HUDEP-2 (cell line): ENCODE measurements around the gene RCBTB1.

Experiments
- DNase-seq, 76 experiments: peaks; one replicate each; lab custom pipeline; 2025; ENCODE audit not compliant: unreplicated experiment in 76 of 76; lab: John Stamatoyannopoulos, UW

The RCBTB1 gene

GRCh38 chr13:49563516-49563915, 21.8 kb downstream of the RCBTB1 start:
- no peak for DNase-seq

DNA sequence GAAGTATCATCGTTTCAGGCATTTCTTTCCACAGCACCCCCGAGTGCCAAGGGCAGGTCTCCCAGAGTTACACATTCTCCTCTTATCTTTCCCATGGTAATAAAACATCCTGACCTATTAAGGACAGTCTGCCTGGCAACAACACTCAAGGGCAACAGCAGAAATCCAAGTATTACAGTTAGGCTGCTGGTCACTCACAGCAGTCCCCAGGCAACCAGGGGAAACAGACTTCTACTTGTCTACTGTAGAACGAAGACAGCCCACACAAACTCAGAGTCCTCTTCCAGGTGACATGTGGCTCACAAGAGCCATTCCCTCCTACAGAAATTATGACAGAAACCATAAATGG, 24.3 kb downstream of the RCBTB1 start:
- DNase-seq: no peak

DNA sequence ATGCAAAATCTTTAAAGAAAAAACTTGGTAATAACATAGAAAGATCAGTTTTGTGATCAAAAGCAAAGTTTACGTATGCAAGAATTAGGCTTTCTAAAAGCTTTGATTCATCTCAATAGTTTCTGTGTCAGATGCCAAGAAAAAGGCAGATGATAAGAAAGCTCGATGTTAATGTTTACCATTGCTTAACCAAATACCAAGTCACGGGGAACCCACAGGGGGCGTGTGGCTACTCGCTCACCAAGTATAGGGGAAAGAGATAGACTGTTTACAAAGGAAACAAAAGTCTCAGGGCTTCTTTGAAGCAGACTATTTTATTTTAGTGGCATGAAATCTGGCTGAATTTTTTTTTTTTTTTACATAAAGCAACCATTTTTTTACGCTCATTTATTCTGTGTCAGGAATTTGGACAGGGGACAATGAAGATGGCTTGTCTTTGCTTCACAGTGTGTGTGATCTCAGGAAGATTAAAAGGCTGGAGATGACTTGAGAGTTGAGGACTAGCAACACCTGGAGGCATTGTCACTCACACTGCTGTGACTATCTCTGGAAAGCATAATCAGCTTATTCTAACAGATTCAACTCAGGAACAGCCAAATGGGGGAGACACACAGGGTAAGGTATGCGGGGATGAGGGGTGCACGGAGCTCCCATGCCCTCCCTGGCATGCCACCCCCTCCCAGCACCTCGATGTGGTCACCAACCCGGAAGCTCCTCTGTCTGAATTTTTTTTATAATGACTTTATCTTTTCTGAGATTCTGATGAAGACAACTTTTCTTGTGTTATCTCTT, 24.9 kb downstream of the RCBTB1 start:
- no peak for DNase-seq

- no peak for DNase-seq
Measured at GRCh38 chr13:49559006-49559405, 26.4 kb downstream of the RCBTB1 start.

DNA sequence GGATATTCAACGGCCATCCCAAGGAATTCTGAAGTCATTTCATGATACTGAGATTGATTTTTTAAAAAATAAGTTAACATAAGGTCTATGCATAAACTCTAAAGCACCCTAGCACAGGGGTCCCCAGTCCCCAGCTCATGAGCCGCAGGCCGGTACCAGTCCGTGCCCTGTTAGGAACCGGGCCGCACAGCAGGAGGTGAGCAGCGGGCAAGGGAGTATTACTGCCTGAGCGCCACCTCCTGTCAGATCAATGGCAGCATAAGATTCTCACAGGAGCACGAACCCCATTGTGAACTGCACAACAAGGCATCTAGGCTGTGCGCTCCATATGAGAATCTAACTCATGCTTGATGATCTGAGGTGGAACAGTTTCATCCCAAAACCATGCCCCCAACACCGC, 31.0 kb downstream of the RCBTB1 start:
- no peak for DNase-seq

DNA sequence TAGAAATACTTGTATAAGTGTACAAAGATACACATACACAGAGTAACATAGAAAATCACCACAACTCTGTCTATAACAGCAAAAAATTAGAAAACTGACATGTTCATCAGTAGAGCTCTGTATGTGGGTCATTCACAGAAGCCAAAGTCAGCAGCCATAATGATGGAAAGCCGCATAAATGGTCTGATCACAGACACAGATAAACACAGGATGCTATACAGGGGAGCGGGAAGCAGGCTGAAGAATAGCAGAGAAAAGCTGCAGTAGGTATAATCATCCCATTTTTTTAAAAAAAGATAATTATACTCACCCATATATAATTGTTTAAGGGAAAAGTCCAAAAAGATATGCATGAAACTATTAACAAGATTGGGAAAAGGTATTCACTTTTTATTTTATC, 31.5 kb downstream of the RCBTB1 start:
- no peak for DNase-seq

DNA sequence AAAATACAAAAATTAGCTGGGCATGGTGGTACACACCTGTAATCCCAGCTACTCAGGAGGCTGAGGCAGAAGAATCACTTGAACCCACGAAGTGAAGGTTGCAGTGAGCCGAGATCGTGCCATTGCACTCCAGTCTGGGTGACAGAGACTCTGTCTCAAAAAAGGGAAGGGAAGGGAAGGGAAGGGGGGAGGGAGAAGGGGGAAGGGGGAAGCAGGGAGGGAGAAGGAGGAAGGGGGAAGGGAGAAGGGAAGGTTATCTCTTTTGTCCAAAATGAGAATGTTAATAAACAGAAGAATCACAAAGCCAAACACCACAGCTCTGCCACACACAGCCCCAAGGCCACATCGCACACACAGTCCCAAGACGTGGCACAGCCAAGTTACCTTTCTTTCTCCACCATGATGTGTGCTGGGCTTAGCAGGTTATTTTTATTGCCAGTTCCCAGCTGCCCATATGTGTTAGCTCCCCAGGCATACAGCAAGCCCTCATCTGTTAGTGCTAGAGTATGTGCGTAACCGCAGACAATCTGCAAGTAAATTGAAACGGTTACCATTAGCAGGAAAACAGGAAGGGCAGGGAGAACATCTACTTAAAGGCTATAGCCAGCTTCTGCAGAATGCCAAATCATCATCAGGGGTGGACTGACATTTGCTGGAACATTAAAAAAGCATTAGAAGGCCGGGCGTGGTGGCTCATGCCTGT, 34.3 kb downstream of the RCBTB1 start:
- DNase-seq: no peak

DNA sequence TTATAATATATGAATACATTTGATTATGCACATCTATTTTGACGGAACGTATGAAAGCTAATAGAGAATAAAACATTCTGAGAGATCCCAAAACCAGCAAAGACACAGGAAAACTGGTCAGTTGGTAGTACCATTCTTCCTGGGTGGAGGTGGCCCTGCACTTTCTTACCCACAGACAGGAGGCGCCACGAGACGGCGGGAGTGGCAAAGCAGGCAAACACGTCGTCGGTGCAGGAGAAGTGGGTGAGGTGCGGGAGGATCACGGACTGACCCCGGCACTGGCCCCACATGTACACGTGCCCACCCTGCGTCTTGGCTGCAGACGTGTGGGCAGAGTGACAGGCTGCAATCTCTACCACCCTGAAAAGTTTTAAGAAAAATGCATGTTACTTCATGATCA, 36.1 kb downstream of the RCBTB1 start:
- no peak for DNase-seq

- no peak for DNase-seq
Measured at GRCh38 chr13:49546561-49546960, 38.8 kb downstream of the RCBTB1 start.

- no peak for DNase-seq
Measured at GRCh38 chr13:49545661-49546060, 39.7 kb downstream of the RCBTB1 start.

DNA sequence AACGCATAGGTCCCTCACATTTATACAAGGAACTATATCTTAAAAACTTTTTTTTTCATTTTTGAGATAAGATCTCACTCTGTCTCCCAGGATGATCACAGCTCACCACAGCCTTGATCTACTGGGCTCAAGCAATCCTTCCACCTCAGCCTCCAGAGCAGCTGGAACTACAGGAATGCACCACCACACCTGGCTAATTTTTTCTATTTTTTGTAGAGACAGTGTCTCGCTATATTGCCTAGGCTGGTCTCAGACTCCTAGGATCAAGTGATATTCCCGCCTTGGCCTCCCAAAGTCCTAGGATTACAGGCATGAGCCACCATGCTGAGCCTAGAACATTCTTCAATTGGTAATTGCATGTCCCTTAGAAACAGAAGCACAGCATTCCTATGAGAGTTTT, 41.7 kb downstream of the RCBTB1 start:
- no peak for DNase-seq

DNA sequence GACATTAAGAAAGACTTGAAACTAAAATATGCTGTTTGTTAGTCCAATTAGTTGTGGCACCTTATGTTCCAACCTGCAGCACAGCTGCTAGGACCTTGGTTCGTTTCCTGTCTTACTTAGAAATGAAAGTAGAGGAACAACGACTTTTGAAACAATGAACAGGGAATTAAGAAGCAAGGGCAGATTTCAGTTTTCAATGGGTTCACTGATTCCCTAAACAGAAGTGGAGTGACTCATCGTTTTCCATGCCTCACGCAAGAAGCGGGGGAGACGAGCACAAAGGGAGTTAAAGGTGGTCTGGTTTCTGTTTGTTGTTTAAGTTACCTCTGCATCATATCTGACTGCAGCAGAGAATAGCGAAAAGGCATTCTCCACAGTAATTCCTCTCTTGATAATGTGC, 44.8 kb downstream of the RCBTB1 start:
- no peak for DNase-seq

- no peak for DNase-seq
Measured at GRCh38 chr13:49539746-49540145, 45.6 kb downstream of the RCBTB1 start.

- no peak for DNase-seq
Measured at GRCh38 chr13:49539313-49539712, 46.0 kb downstream of the RCBTB1 start.

DNA sequence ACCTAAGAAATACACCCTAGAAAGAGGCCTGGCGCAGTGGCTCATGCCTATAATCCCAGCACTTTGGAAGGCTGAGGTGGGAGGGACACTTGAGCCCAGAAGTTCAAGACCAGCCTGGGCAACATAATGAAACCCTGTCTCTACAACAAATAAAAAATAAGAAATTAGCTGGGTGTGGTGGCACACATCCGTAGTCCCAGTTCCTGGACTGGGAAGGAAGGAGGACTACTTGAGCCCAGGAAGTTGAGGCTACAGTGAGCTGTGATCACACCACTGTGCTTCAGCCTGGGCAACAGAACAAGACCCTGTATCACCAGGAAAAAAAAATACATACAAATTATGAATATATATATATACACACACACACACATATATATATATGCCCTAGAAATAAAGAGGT, 47.0 kb downstream of the RCBTB1 start:
- no peak for DNase-seq

GRCh38 chr13:49536144-49536873, 49.0 kb downstream of the RCBTB1 start:
- no peak for DNase-seq

DNA sequence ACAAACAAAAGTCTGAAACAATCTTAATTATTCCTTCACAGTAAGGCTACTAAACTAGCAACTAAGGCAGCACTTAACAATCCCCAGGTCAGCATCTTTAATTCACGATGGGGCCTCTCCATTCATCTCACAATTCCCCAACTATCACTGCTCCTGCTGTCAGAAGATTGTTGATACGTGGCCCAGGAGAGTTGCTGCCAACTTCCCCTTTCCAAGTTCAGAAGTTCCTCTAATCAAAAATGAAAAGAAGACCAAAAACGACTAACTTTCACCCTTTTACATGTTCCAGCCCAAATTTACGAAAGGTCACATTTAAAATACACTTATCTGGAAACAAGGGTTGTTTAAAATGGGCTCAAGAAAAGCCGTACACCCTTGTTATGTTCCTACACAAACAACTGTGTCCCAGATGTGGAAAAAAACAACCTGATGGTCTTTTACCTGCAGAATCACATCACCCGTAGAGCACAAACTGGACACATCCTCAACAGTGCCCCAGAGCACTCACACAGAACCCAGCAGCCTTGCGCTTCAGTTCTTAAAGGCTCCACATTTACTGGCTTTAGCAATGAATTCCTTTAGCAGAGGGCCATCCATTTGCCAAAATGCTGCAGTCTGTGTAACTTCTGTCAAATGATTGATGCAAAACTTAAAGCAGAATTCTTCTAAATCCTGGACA, 51.6 kb downstream of the RCBTB1 start:
- no peak for DNase-seq

GRCh38 chr13:49533011-49533410, 52.3 kb downstream of the RCBTB1 start:
- no peak for DNase-seq

DNA sequence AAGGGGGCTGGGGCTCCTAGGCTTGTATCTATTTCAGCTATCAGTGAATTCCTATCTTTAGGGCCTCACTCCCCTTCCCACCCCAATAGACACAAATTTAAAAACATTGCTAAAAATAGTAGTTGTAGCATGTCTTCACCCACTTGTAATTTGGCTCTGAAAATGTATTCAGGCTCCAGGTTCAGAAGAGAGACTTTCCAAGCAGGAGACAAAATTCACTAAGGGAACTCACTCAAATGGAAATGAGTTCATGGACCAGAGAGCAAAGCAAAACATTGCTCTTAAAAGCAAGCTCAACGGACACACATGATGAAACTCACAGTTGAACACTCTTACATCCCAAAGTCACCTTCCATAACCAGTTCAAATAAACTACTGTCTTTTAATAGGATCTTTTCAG, 52.8 kb downstream of the RCBTB1 start:
- DNase-seq: no peak

DNA sequence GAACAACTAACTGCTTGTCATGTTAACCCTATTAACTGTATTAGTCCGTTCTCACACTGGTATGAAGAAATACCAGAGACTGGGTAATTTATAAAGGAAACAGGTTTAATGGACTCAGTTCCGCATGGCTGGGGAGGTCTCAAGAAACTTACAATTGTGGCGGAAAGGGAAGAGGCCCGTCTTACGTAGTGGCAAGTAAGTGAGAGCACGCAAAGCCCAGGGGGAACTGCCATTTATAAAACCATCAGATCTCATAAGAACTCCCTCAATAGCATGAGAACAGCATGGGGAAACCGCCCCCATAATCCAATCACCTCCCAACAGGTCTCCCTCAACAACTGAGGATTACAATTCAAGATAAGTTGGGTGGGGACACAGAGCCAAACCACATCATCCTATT, 54.9 kb downstream of the RCBTB1 start:
- DNase-seq: peak in 33 of 76 experiments; percentile 1 to 65 (median 18)

DNA sequence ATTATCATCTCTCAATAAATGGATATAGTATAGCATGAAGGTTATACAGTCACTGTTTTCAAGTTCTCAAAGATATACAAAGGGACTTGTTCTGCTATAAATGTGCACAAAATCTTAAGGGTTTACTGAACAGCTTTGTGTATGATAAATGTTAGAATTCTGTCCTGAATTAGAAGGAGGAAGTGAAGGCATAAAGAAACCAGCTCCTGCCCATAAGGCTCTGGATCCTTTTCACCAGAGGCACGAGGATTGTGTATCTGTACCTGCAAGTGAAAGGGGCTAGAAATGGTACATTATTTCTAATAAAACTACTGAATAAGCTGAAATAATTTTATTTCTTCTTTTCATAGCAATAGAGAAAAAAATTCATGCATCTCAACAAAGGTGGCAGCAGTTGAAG, 57.2 kb downstream of the RCBTB1 start:
- no peak for DNase-seq
